HepG2 (cell line): Measurements from ENCODE around the gene PPM1G.

Experiments
- CTCF ChIP-seq: sonication (generic); formaldehyde crosslinking; IDR thresholded peaks from 2 replicates; pipeline ENCODE4 v1.5.0; 2020; ENCODE audit warnings: mild to moderate bottlenecking, missing genetic modification reagents, moderate library complexity
- FOXM1 ChIP-seq: sonication (generic); formaldehyde crosslinking; IDR thresholded peaks from 2 replicates; pipeline ENCODE4 v1.5.0; 2020; ENCODE audit warnings: missing genetic modification reagents
- HNRNPK ChIP-seq: fragments of 200-400 bp; formaldehyde crosslinking; IDR thresholded peaks from 2 replicates; pipeline ENCODE4 v1.6.1; 2018; ENCODE audit warnings: low read length, low read depth, moderate library complexity, mild to moderate bottlenecking; ENCODE audit not compliant: poor library complexity, severe bottlenecking
- NFKBIZ ChIP-seq: IDR thresholded peaks from 2 replicates; pipeline ENCODE4 v1.6.1; 2018; ENCODE audit warnings: missing genetic modification reagents, missing compliant biosample characterization
- SRSF4 ChIP-seq: fragments of 200-400 bp; formaldehyde crosslinking; IDR thresholded peaks from one replicate; pipeline ENCODE4 v1.6.1; 2018; ENCODE audit warnings: mild to moderate bottlenecking, low read depth, low read length, moderate library complexity; ENCODE audit not compliant: poor library complexity, severe bottlenecking

- TF ChIP-seq NFKBIZ (CRISPR knock-in tag) (no peak), HNRNPK (no peak), SRSF4 (no peak), FOXM1 (CRISPR knock-in tag) (no peak), CTCF (CRISPR knock-in tag) (peak; percentile 83)
Measured at GRCh38 chr2:27407798-27408491, 1.4 kb downstream of the PPM1G start.
